ENCODE results near the gene TBC1D22A. TPM values are rescaled to one million over a fixed set of nuclear protein-coding genes. Genes with fewer than 3 reads are reported as not detected.

TBC1D22A gene
- total and polyA plus RNA-seq, 9 of the 15 experiments (the other 6 are each of a cell fraction or from before 2014, with no cell fraction given) = 0.20 to 11.5 (median 5.2) TPM

- no peak for TF ChIP-seq HNRNPK (IDR thresholded peaks at IDR 0.05; ENCODE audit: low read depth, low read length, poor library complexity, severe bottlenecking)
- TF ChIP-seq TRIM25 (IDR thresholded peaks at IDR 0.05; ENCODE audit: borderline replicate concordance) = no peak
- TF ChIP-seq FOSL1 (tag; conservative IDR thresholded peaks at IDR 0.05) = no peak
These were observed 14.1 kb upstream of the TBC1D22A start (continued) for GRCh38 chr22:46748206-46748907.

- H3K27me3 ChIP-seq (ENCODE audit: control insufficient read depth in 2 of 2, insufficient read depth in 2 of 2, low read length in 2 of 2) = peaks cover 2 to 12% of the 10 kb centered on the region in 2 experiments; a peak in 2 of 5 replicates
- no peak overlapping the region for H3K4me3 ChIP-seq
- H4K20me1 ChIP-seq (replicated peaks; ENCODE audit: control insufficient read depth, insufficient read depth, low read length) = no peaks in the 10 kb centered on the region
- no peak overlapping the region for H3K4me2 ChIP-seq (ENCODE audit: insufficient read depth, low read length)
- intact Hi-C loops (cut with micrococcal nuclease) (no loop called here), in situ Hi-C loops (cut with MboI) (no loop called here)
- BruUV-seq (replicated peaks) = no TSS peak
- ChIA-PET CTCF (ENCODE audit: low intra/inter-chr PET ratio) (no interaction called here), POLR2A (no interaction called here)
- ATAC-seq (no peak), DNase-seq (ENCODE audit: extremely low read depth in 1 of 4, low spot score in 3 of 4) (no peak), FAIRE-seq (no peak)
- peaks cover 8 to 23% of the 10 kb centered on the region in 2 experiments for H3K4me1 ChIP-seq (replicated peaks in 1 of 2; ENCODE audit: control insufficient read depth in 2 of 2, insufficient read depth in 2 of 2, low read length in 2 of 2)
- 16% methylated on average over 12 of the region's 15 CpGs for WGBS (ENCODE audit: insufficient coverage, low coverage, missing lambda C conversion rate)
- H3K79me2 ChIP-seq (ENCODE audit: control insufficient read depth, insufficient read depth, low read length) = no peaks in the 10 kb centered on the region
- H2AFZ ChIP-seq (ENCODE audit: low read depth, low read length) = no peak overlapping the region
- no peaks in the 10 kb centered on the region for H3K36me3 ChIP-seq (ENCODE audit: control insufficient read depth, insufficient read depth, low read length)
- no peak overlapping the region for H3K27ac ChIP-seq (ENCODE audit: extremely low read depth, low read depth, low read length)
- H3K9me1 ChIP-seq (ENCODE audit: control insufficient read depth, insufficient read depth, low read length) = no peaks in the 10 kb centered on the region
- no peaks in the 10 kb centered on the region for H3K9me3 ChIP-seq (replicated peaks; ENCODE audit: control insufficient read depth, insufficient read depth, low read depth, low read length)
- no peak overlapping the region for H3K9ac ChIP-seq (ENCODE audit: insufficient read depth in 1 of 2, low read depth in 2 of 2, low read length in 2 of 2)
- TF ChIP-seq PCBP1 (IDR thresholded peaks at IDR 0.05; ENCODE audit: low read depth, low read length, poor library complexity, severe bottlenecking) = no peak
- TF ChIP-seq GATAD2A (IDR thresholded peaks at IDR 0.05) = no peak
- peak; percentile 68 for TF ChIP-seq RBM25 (IDR thresholded peaks at IDR 0.05; ENCODE audit: low read depth, low read length, severe bottlenecking)
- 0 out of 2 replicates have a peak, but pooled peaks have one; percentile 50 for TF ChIP-seq PTBP1 (IDR thresholded peaks at IDR 0.05; ENCODE audit: low read depth, low read length)
- no peak for TF ChIP-seq SMAD3 (CRISPR knock-in tag; conservative IDR thresholded peaks at IDR 0.05)
- no peak for TF ChIP-seq FOXJ3 (CRISPR knock-in tag; IDR thresholded peaks at IDR 0.05)
- peak in 1 of 2 experiments; percentile 46; a peak in 1 of 4 replicates for TF ChIP-seq KDM1A (IDR thresholded peaks at IDR 0.05)
- no peak for TF ChIP-seq ZNF778 (CRISPR knock-in tag; IDR thresholded peaks at IDR 0.05)
- TF ChIP-seq JUND (IDR thresholded peaks at IDR 0.05; ENCODE audit: borderline replicate concordance, low read depth, low read length) = no peak
- no peak for TF ChIP-seq JUND (tag; IDR thresholded peaks at IDR 0.05; ENCODE audit: borderline replicate concordance, low read depth, low read length)
- TF ChIP-seq BCOR (IDR thresholded peaks at IDR 0.05) = peak; percentile 79
- TF ChIP-seq TRIM24 (IDR thresholded peaks at IDR 0.05) = no peak
- no peak for TF ChIP-seq NFYB (IDR thresholded peaks at IDR 0.05; ENCODE audit: extremely low read depth, insufficient read length)
- TF ChIP-seq CHD1 (IDR thresholded peaks at IDR 0.05; ENCODE audit: low read length) = no peak
- no peak for TF ChIP-seq ESRRA (IDR thresholded peaks at IDR 0.05; ENCODE audit: borderline replicate concordance, low read depth)
- TF ChIP-seq HDAC2 (IDR thresholded peaks at IDR 0.05) = 0 out of 2 replicates have a peak, but pooled peaks have one; percentile 31
- no peak for TF ChIP-seq ZNF175 (CRISPR knock-in tag; IDR thresholded peaks at IDR 0.05; ENCODE audit: low read depth)
- TF ChIP-seq PURB (CRISPR knock-in tag; IDR thresholded peaks at IDR 0.05; ENCODE audit: low read depth) = no peak
These were observed 13.4 kb upstream of the TBC1D22A start for GRCh38 chr22:46748908-46749675.

Measured in K562 (cell line).